ENCODE results near the gene MAGI2. TPM values are rescaled to one million over a fixed set of nuclear protein-coding genes. Genes with fewer than 3 reads are reported as not detected.

The MAGI2 gene
- total and polyA plus RNA-seq, 4 donors: 0.37 to 4.1 (median 1.4) TPM

- Histone ChIP-seq H3K27ac (ENCODE audit: low read depth in 1 of 2, low read length in 2 of 2) (no peak overlapping the region), H3K4me1 (ENCODE audit: control insufficient read depth in 4 of 4, insufficient read depth in 4 of 4, low read length in 3 of 4) (no peaks in the 10 kb centered on the region), H3K9ac (ENCODE audit: low read depth in 1 of 2, low read length in 2 of 2) (no peak overlapping the region), H3K27me3 (ENCODE audit: control insufficient read depth in 4 of 4, insufficient read depth in 4 of 4, low read length in 3 of 4) (no peaks in the 10 kb centered on the region), H3K36me3 (ENCODE audit: control insufficient read depth in 4 of 4, insufficient read depth in 3 of 4, low read depth in 1 of 4, low read length in 3 of 4) (no peaks in the 10 kb centered on the region), H3K9me3 (ENCODE audit: control insufficient read depth in 4 of 4, low read length in 3 of 4) (no peaks in the 10 kb centered on the region), H3K4me3 (ENCODE audit: low read depth in 1 of 3, low read length in 3 of 3) (no peak overlapping the region)
- TF ChIP-seq SP1 (IDR thresholded peaks at IDR 0.05) (no peak), YY1 (IDR thresholded peaks at IDR 0.05) (no peak), RAD21 (IDR thresholded peaks at IDR 0.05) (no peak), EGR1 (IDR thresholded peaks at IDR 0.05; ENCODE audit: low read depth in 2 of 2) (no peak), NR2F2 (IDR thresholded peaks at IDR 0.05) (no peak), MAX (IDR thresholded peaks at IDR 0.05) (no peak), ATF3 (IDR thresholded peaks at IDR 0.05) (no peak), TAF1 (conservative IDR thresholded peaks at IDR 0.05) (no peak), FOXA1 (IDR thresholded peaks at IDR 0.05) (no peak), CTCF (IDR thresholded peaks at IDR 0.05; ENCODE audit: low read depth, low read length, missing input control) (no peak), HNF4A (conservative IDR thresholded peaks at IDR 0.05) (no peak), RXRA (IDR thresholded peaks at IDR 0.05) (no peak), REST (IDR thresholded peaks at IDR 0.05) (no peak), FOXA2 (IDR thresholded peaks at IDR 0.05) (no peak), JUND (IDR thresholded peaks at IDR 0.05) (no peak), ZBTB33 (IDR thresholded peaks at IDR 0.05) (no peak), GABPA (IDR thresholded peaks at IDR 0.05 in 1 of 2, conservative IDR thresholded peaks at IDR 0.05 in 1 of 2) (no peak), HNF4G (IDR thresholded peaks at IDR 0.05) (no peak)
- WGBS: 81% methylated on average over 1 of the region's 1 CpG
- DNase-seq (ENCODE audit: low spot score): no peak
Measured at GRCh38 chr7:78261739-78262138, 1191.7 kb downstream of the MAGI2 start.

Data from liver (tissue), 9 donors.